MM.1S (cell line): ENCODE data around the gene CLEC4A.
"Not testable (repeated sequence)": the region's sequence is repeated elsewhere in the genome, so short reads cannot be mapped to it uniquely, and the experiment has no call there.

Experiments
- DNase-seq: peaks from one replicate; pipeline ENCODE4 v3.0.0-alpha.2; 2015
- H2AFZ ChIP-seq: fragments of 300-600 bp; sonication (generic); 2 replicates; pipeline ENCODE4 v1.6.0; 2016; ENCODE audit warnings: antibody characterized with exemption, low read length
- H3F3A ChIP-seq: fragments of 300-600 bp; sonication (generic); 2 replicates; pipeline ENCODE4 v1.6.1; 2016; ENCODE audit warnings: mild to moderate bottlenecking, antibody characterized with exemption, low read length, moderate library complexity, mixed read lengths; ENCODE audit not compliant: insufficient read depth
- H3K27ac ChIP-seq: fragments of 300-600 bp; sonication (generic); 2 replicates; pipeline ENCODE4 v1.5.1; 2016; ENCODE audit warnings: mild to moderate bottlenecking, low read length
- H3K27me3 ChIP-seq: fragments of 300-600 bp; sonication (generic); replicated peaks from 2 replicates; pipeline ENCODE4 v1.6.0; 2016; ENCODE audit warnings: low read length; ENCODE audit not compliant: insufficient read depth
- H3K36me3 ChIP-seq: fragments of 300-600 bp; sonication (generic); replicated peaks from 2 replicates; pipeline ENCODE4 v1.6.1; 2016; ENCODE audit warnings: mild to moderate bottlenecking, low read length, mixed read lengths; ENCODE audit not compliant: insufficient read depth
- H3K4me1 ChIP-seq: fragments of 300-600 bp; sonication (generic); 2 replicates; pipeline ENCODE4 v1.6.1; 2016; ENCODE audit warnings: low read length, mixed read lengths
- H3K4me2 ChIP-seq: fragments of 300-600 bp; sonication (generic); 2 replicates; pipeline ENCODE4 v1.6.0; 2016; ENCODE audit warnings: low read depth, low read length
- H3K4me3 ChIP-seq: fragments of 300-600 bp; sonication (generic); 2 replicates; pipeline ENCODE4 v1.5.1; 2016; ENCODE audit warnings: low read length, mixed read lengths
- H3K79me2 ChIP-seq: fragments of 300-600 bp; sonication (generic); 2 replicates; pipeline ENCODE4 v1.6.1; 2016; ENCODE audit warnings: mixed run types, low read length, mixed read lengths
- H3K9ac ChIP-seq: fragments of 300-600 bp; sonication (generic); 2 replicates; pipeline ENCODE4 v1.6.1; 2016; ENCODE audit warnings: low read length, mixed read lengths
- H3K9me2 ChIP-seq: fragments of 300-600 bp; sonication (generic); replicated peaks from 2 replicates; pipeline ENCODE4 v1.6.1; 2016; ENCODE audit warnings: mild to moderate bottlenecking, low read length, mixed read lengths; ENCODE audit not compliant: insufficient read depth
- H3K9me3 ChIP-seq: fragments of 300-600 bp; sonication (generic); replicated peaks from 2 replicates; pipeline ENCODE4 v1.6.1; 2016; ENCODE audit warnings: mild to moderate bottlenecking, low read length, mixed read lengths; ENCODE audit not compliant: insufficient read depth
- H4K20me1 ChIP-seq: fragments of 300-600 bp; sonication (generic); 2 replicates; pipeline ENCODE4 v1.6.1; 2016; ENCODE audit warnings: mild to moderate bottlenecking, low read length, moderate library complexity, mixed read lengths; ENCODE audit not compliant: insufficient read depth

CLEC4A gene

DNA sequence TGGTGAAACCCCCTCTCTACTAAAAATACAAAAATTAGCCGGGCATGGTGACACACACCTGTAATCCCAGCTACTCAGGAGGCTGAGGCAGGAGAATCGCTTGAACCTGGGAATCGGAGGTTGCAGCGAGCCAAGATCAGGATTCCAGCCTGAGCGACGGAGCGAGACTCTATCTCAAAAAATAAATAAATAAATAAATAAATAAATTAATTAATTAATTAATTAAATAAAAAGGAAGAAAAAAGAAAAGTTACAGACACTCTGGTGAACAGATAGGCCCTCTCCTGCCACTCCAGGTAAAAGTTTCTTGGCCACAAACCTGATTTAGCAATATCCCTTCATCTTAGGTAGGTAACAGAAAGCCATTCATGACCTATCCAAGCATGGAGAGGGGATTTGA lies 59.5 kb downstream of the CLEC4A start:
- not testable (repeated sequence) for H3K9ac ChIP-seq, H4K20me1 ChIP-seq, H3K36me3 ChIP-seq, H3K9me3 ChIP-seq, H3K79me2 ChIP-seq, H3K27ac ChIP-seq, H2AFZ ChIP-seq, H3K27me3 ChIP-seq, H3K9me2 ChIP-seq, H3F3A ChIP-seq, H3K4me2 ChIP-seq, H3K4me3 ChIP-seq, DNase-seq, H3K4me1 ChIP-seq

DNA sequence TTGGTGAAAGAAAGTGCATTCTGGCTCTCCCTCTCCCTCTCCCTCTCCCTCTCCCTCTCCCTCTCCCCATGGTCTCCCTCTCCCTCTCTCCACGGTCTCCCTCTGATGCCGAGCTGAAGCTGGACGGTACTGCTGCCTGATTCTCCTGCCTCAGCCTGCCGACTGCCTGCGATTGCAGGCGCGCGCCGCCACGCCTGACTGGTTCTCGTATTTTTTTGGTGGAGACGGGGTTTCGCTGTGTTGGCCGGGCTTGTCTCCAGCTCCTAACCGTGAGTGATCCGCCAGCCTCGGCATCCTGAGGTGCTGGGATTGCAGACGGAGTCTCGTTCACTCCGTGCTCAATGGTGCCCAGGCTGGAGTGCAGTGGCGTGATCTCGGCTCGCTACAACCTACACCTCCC lies 59.9 kb downstream of the CLEC4A start:
- H4K20me1 ChIP-seq, result not testable (repeated sequence)

DNA sequence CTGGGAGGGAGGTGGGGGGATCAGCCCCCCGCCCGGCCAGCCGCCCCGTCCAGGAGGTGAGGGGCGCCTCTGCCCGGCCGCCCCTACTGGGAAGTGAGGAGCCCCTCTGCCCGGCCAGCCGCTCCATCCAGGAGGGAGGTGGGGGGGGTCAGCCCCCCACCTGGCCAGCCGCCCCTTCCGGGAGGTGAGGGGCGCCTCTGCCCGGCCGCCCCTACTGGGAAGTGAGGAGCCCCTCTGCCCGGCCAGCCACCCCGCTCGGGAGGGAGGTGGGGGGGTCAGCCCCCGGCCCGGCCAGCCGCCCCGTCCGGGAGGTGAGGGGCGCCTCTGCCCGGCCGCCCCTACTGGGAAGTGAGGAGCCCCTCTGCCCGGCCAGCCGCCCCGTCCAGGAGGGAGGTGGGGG lies 60.8 kb downstream of the CLEC4A start:
- not testable (repeated sequence) for H3K9me2 ChIP-seq, H3K79me2 ChIP-seq, H3K27ac ChIP-seq, H2AFZ ChIP-seq, H3K9me3 ChIP-seq, H3K36me3 ChIP-seq, H3K9ac ChIP-seq, H4K20me1 ChIP-seq, DNase-seq, H3K4me1 ChIP-seq, H3K4me3 ChIP-seq, H3K4me2 ChIP-seq, H3F3A ChIP-seq, H3K27me3 ChIP-seq

More for the DNA sequence above, 59.9 kb downstream of the CLEC4A start:
- DNase-seq, H3K4me1 ChIP-seq, H2AFZ ChIP-seq, H3K9me2 ChIP-seq, H3K27ac ChIP-seq, H3K79me2 ChIP-seq, H3K9me3 ChIP-seq, H3K9ac ChIP-seq, H3K27me3 ChIP-seq, H3K4me3 ChIP-seq, H3K36me3 ChIP-seq, H3K4me2 ChIP-seq, H3F3A ChIP-seq: not testable (repeated sequence)

DNA sequence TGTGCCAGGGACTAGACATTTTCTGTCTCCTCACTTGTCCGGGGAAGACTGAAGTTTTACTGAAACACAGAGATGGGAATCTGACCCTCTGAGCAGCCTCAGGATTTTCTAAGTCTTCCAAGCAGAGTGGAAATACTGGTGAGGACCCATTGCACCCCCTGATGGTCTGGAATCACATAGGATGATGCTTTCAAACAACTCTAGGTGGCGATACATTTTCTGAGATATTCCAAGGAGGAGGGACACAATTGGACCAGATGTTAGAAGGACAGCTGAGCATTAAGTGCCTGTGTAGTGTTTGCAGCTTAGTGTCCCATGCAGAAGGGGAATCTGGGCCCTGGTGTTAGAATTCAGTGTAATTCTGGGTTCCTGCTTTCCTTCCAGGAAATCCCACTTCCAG lies 64.7 kb downstream of the CLEC4A start:
- H3K27me3 ChIP-seq, H3K27ac ChIP-seq, H3K4me1 ChIP-seq, H3F3A ChIP-seq, H3K9me2 ChIP-seq, H3K9me3 ChIP-seq, H3K79me2 ChIP-seq, H3K4me3 ChIP-seq, H4K20me1 ChIP-seq, H3K4me2 ChIP-seq, DNase-seq, H3K36me3 ChIP-seq, H2AFZ ChIP-seq, H3K9ac ChIP-seq: not testable (repeated sequence)
